C4-2B (cell line): Measurements from ENCODE around the gene ANP32A.

Source experiments
- H3K27ac ChIP-seq: fragments of 450-650 bp; 2 replicates; pipeline ENCODE4 v1.5.1; 2017
- CTCF ChIP-seq: fragments of 450-650 bp; conservative IDR thresholded peaks from 2 replicates; pipeline ENCODE4 v1.5.1; 2017; ENCODE audit warnings: mild to moderate bottlenecking
- ZFX ChIP-seq: fragments of 450-650 bp; IDR thresholded peaks from 2 replicates; pipeline ENCODE4 v1.6.1; 2017

The ANP32A gene

GRCh38 chr15:68775671-68776476 is 44.8 kb downstream of the ANP32A start:
- no peak overlapping the region for H3K27ac ChIP-seq
- TF ChIP-seq ZFX, result no peak
- no peak for TF ChIP-seq CTCF

GRCh38 chr15:68775236-68775577 is 45.5 kb downstream of the ANP32A start:
- H3K27ac ChIP-seq, result no peak overlapping the region
- TF ChIP-seq CTCF, result no peak
- TF ChIP-seq ZFX, result no peak

- TF ChIP-seq ZFX (no peak), CTCF (no peak)
- no peak overlapping the region for H3K27ac ChIP-seq
Observed at GRCh38 chr15:68774521-68775235, 46.0 kb downstream of the ANP32A start.

GRCh38 chr15:68774120-68774519 is 46.6 kb downstream of the ANP32A start:
- no peak overlapping the region for H3K27ac ChIP-seq
- TF ChIP-seq CTCF (no peak), ZFX (no peak)

- H3K27ac ChIP-seq, result no peak overlapping the region
- TF ChIP-seq CTCF (no peak), ZFX (no peak)
Observed at GRCh38 chr15:68773036-68773435, 47.7 kb downstream of the ANP32A start.

- TF ChIP-seq CTCF (no peak), ZFX (no peak)
- no peak overlapping the region for H3K27ac ChIP-seq
Observed at GRCh38 chr15:68770216-68770615, 50.5 kb downstream of the ANP32A start.

GRCh38 chr15:68769702-68770101 is 51.0 kb downstream of the ANP32A start:
- H3K27ac ChIP-seq, result no peak overlapping the region
- TF ChIP-seq CTCF (no peak), ZFX (no peak)
